SK-N-SH (cell line): Measurements from ENCODE around the gene CDR2. TPM values are rescaled to one million over a fixed set of nuclear protein-coding genes. Genes with fewer than 3 reads are reported as not detected.

Experiments
- CTCF ChIA-PET: fragments of 300-600, 350-600 bp; formaldehyde crosslinking; extraction: SDS; loops from one replicate; lab custom pipeline; 2021; lab: Yijun Ruan, JAX
- POLR2A ChIA-PET: fragments of 350-600 bp; sonication (Branson Sonifier 250); formaldehyde crosslinking; extraction: SDS; loops from one replicate; lab custom pipeline; 2020; ENCODE audit warnings: antibody characterized with exemption, inconsistent platforms; lab: Yijun Ruan, JAX
- DNase-seq: peaks from one replicate; pipeline ENCODE4 v3.0.0; 2012
- H2AFZ ChIP-seq: fragments of 200-600 bp; sonication (generic); 2 replicates; pipeline ENCODE4 v1.8.1; 2016; ENCODE audit warnings: antibody characterized with exemption, mild to moderate bottlenecking, low read depth
- H3F3A ChIP-seq: fragments of 200-600 bp; sonication (generic); replicated peaks from 2 replicates; pipeline ENCODE3; 2016; ENCODE audit warnings: antibody characterized with exemption, mild to moderate bottlenecking; ENCODE audit not compliant: insufficient read depth
- H3K27ac ChIP-seq, 2 experiments: fragments of 200-500 bp in 1 of 2; fragments of 200-600 bp in 1 of 2; sonication (Bioruptor generic) in 1 of 2; sonication (generic), shearing (Covaris generic) in 1 of 2; 2 replicates each; pipeline versions ENCODE4 v1.5.1 to v1.6.1; 2014 to 2016; ENCODE audit warnings: low read depth in 2 of 2, inconsistent platforms in 1 of 2, low read length in 1 of 2, mild to moderate bottlenecking in 1 of 2, mixed read lengths in 1 of 2
- H3K27me3 ChIP-seq: fragments of 200-600 bp; sonication (generic), shearing (Covaris generic); 2 replicates; pipeline ENCODE4 v1.6.1; 2016; ENCODE audit warnings: mixed run types; ENCODE audit not compliant: insufficient read depth
- H3K36me3 ChIP-seq, 2 experiments: fragments of 200-500 bp in 1 of 2; fragments of 200-600 bp in 1 of 2; sonication (Bioruptor generic) in 1 of 2; sonication (generic) in 1 of 2; replicated peaks in 1 of 2; 2 replicates each; pipeline versions ENCODE3 to v1.5.1; 2014 to 2016; ENCODE audit warnings: low read length in 1 of 2, mild to moderate bottlenecking in 1 of 2; ENCODE audit not compliant: insufficient read depth in 2 of 2, control insufficient read depth in 1 of 2
- H3K4me1 ChIP-seq, 2 experiments: fragments of 200-500 bp in 1 of 2; fragments of 200-600 bp in 1 of 2; sonication (Bioruptor generic) in 1 of 2; sonication (generic), shearing (Covaris generic) in 1 of 2; 2 replicates each; pipeline versions ENCODE4 v1.5.1 to v1.6.1; 2014 to 2016; ENCODE audit warnings: low read depth in 1 of 2, low read length in 1 of 2, mixed run types in 1 of 2; ENCODE audit not compliant: insufficient read depth in 2 of 2, control insufficient read depth in 1 of 2
- H3K4me2 ChIP-seq: fragments of 200-600 bp; sonication (generic), shearing (Covaris generic); 2 replicates; pipeline ENCODE4 v1.6.1; 2017; ENCODE audit warnings: mixed run types
- H3K4me3 ChIP-seq, 2 experiments: fragments of 200-500 bp in 1 of 2; fragments of 200-600 bp in 1 of 2; sonication (Bioruptor generic) in 1 of 2; sonication (generic), shearing (Covaris generic) in 1 of 2; 2 replicates each; pipeline versions ENCODE4 v1.5.1 to v1.8.1; 2014 to 2016; ENCODE audit warnings: low read depth in 2 of 2, inconsistent platforms in 1 of 2, low read length in 1 of 2, mild to moderate bottlenecking in 1 of 2, mixed read lengths in 1 of 2, moderate library complexity in 1 of 2
- H3K79me2 ChIP-seq: fragments of 200-600 bp; sonication (generic); 2 replicates; pipeline ENCODE4 v1.8.1; 2017; ENCODE audit warnings: mild to moderate bottlenecking; ENCODE audit not compliant: insufficient read depth
- H3K9ac ChIP-seq: fragments of 200-600 bp; sonication (generic); 2 replicates; pipeline ENCODE4 v1.6.1; 2017; ENCODE audit warnings: mixed run types
- H3K9me2 ChIP-seq: fragments of 200-600 bp; sonication (generic); 2 replicates; pipeline ENCODE4 v1.6.1; 2017; ENCODE audit warnings: mixed run types
- H3K9me3 ChIP-seq: fragments of 200-600 bp; sonication (generic); 2 replicates; pipeline ENCODE4 v1.6.1; 2017; ENCODE audit warnings: mixed run types, mild to moderate bottlenecking, moderate library complexity
- H4K20me1 ChIP-seq: fragments of 200-600 bp; sonication (generic); 2 replicates; pipeline ENCODE4 v1.6.1; 2017; ENCODE audit warnings: mild to moderate bottlenecking, mixed run types; ENCODE audit not compliant: insufficient read depth
- ELF1 ChIP-seq: IDR thresholded peaks from 2 replicates; pipeline ENCODE4 v1.4.0; 2012
- EP300 ChIP-seq, 2 experiments: IDR thresholded peaks; 2 replicates each; pipeline versions ENCODE4 v1.4.0 to v1.6.1; 2012; ENCODE audit warnings: borderline replicate concordance in 1 of 2, low read depth in 1 of 2, low read length in 1 of 2
- FOXJ3 ChIP-seq: sonication (generic); formaldehyde crosslinking; IDR thresholded peaks from 2 replicates; pipeline ENCODE4 v1.5.1; 2020; ENCODE audit warnings: mild to moderate bottlenecking, missing genetic modification reagents
- GABPA ChIP-seq: IDR thresholded peaks from 2 replicates; pipeline ENCODE4 v1.4.0; 2012; ENCODE audit warnings: low read depth, mild to moderate bottlenecking
- MAX ChIP-seq: IDR thresholded peaks from 2 replicates; pipeline ENCODE4 v1.4.0; 2012; ENCODE audit warnings: low read depth
- POLR2AphosphoS5 ChIP-seq: IDR thresholded peaks from 2 replicates; pipeline ENCODE4 v1.6.1; 2012; ENCODE audit warnings: low read depth, low read length
- REST ChIP-seq: IDR thresholded peaks from 2 replicates; pipeline ENCODE4 v1.6.1; 2012; ENCODE audit warnings: mild to moderate bottlenecking, low read depth, low read length, moderate library complexity
- RXRA ChIP-seq: IDR thresholded peaks from 2 replicates; pipeline ENCODE4 v1.4.0; 2012; ENCODE audit warnings: low read depth, mild to moderate bottlenecking, borderline replicate concordance
- USF1 ChIP-seq: IDR thresholded peaks from 2 replicates; pipeline ENCODE4 v1.4.0; 2012; ENCODE audit warnings: low read depth, borderline replicate concordance
- USF2 ChIP-seq: fragments of 150-350 bp; IDR thresholded peaks from 2 replicates; pipeline ENCODE4 v1.6.1; 2017; ENCODE audit warnings: antibody characterized with exemption, low read length, low read depth, borderline replicate concordance
- YY1 ChIP-seq: IDR thresholded peaks from 2 replicates; pipeline ENCODE4 v1.4.0; 2012; ENCODE audit warnings: low read depth, mild to moderate bottlenecking
- WGBS: methylation state at CpG from one replicate; pipeline ENCODE4 v1.1.6; 2017; ENCODE audit warnings: low lambda C conversion rate; 5-methylcytosine and 5-hydroxymethylcytosine counted together
- polyA plus RNA-seq, 3 experiments: library from polyadenylated mRNA; depleted of rRNA; stranded (reverse); fragments of >200 nt; gene quantifications; 2 replicates each; pipeline ENCODE4 v1.2.3, GENCODE V29; 2012

CDR2 gene
- polyA plus RNA-seq, 1 of the 3 experiments (the other 2 are of a cell fraction), result 30.3 TPM

- Histone ChIP-seq H3K9me2 (no peaks in the 10 kb centered on the region), H3K4me3 (no peak overlapping the region), H2AFZ (no peak overlapping the region), H4K20me1 (no peaks in the 10 kb centered on the region), H3K9me3 (no peaks in the 10 kb centered on the region), H3K27ac (no peak overlapping the region), H3K9ac (no peak overlapping the region), H3F3A (peaks cover 36% of the 10 kb centered on the region), H3K4me2 (no peak overlapping the region), H3K27me3 (no peaks in the 10 kb centered on the region), H3K4me1 (peaks cover 0 to 10% of the 10 kb centered on the region in 2 experiments; a peak in 1 of 4 replicates), H3K36me3 (peaks cover 37 to 86% of the 10 kb centered on the region in 2 experiments), H3K79me2 (peaks cover 62% of the 10 kb centered on the region)
- TF ChIP-seq POLR2AphosphoS5, result no peak
- TF ChIP-seq USF2, result no peak
- no peak for TF ChIP-seq RXRA
- TF ChIP-seq YY1, result no peak
- DNase-seq, result no peak
- WGBS, result 82% methylated on average over 2 of the region's 2 CpGs
- ChIA-PET POLR2A (no interaction called here), CTCF (interaction anchor here (3.1 kb wide), 1 partner anchor 27 kb away, joined by 9 read pairs; no protein-coding TSS in a partner anchor)
These were observed 26.1 kb downstream of the CDR2 start for GRCh38 chr16:22348291-22348690.

GRCh38 chr16:22347100-22347820 is 27.2 kb downstream of the CDR2 start:
- 91% methylated on average over 20 of the region's 20 CpGs for WGBS
- H3K79me2 ChIP-seq, result peaks cover 61% of the 10 kb centered on the region
- no peak overlapping the region for H3K4me2 ChIP-seq
- ChIA-PET CTCF (interaction anchor here (0.8 to 3.1 kb wide), 2 partner anchors 11 to 26 kb away, joined by 3 to 9 read pairs; no protein-coding TSS in a partner anchor), POLR2A (no interaction called here)
- peaks cover 37 to 90% of the 10 kb centered on the region in 2 experiments for H3K36me3 ChIP-seq
- H3K9me3 ChIP-seq, result no peaks in the 10 kb centered on the region
- no peak for TF ChIP-seq GABPA
- TF ChIP-seq RXRA, result no peak
- TF ChIP-seq REST, result no peak
- no peak for TF ChIP-seq USF1
- TF ChIP-seq ELF1, result no peak
- TF ChIP-seq POLR2AphosphoS5, result no peak
- TF ChIP-seq USF2, result no peak
- no peak for TF ChIP-seq YY1
- no peak for TF ChIP-seq MAX
- TF ChIP-seq FOXJ3 (CRISPR knock-in tag), result no peak
- TF ChIP-seq EP300 (IDR thresholded peaks at IDR 0.05; ENCODE audit: borderline replicate concordance in 1 of 2, low read depth in 1 of 2, low read length in 1 of 2), result no peak
- H4K20me1 ChIP-seq, result no peaks in the 10 kb centered on the region
- no peak for DNase-seq
- H3K27ac ChIP-seq, result no peak overlapping the region
- no peak overlapping the region for H3K4me3 ChIP-seq
- H3K9ac ChIP-seq, result no peak overlapping the region
- H3F3A ChIP-seq, result peaks cover 32% of the 10 kb centered on the region
- H3K27me3 ChIP-seq, result no peaks in the 10 kb centered on the region
- no peak overlapping the region for H2AFZ ChIP-seq
- 0 out of 4 replicates have a peak, but pooled peaks cover 0 to under 1% of the 10 kb centered on the region in 2 experiments for H3K4me1 ChIP-seq
- H3K9me2 ChIP-seq, result no peaks in the 10 kb centered on the region
